HG02970 (cell line): ENCODE data around the gene NECTIN4.
"Not testable (repeated sequence)": the region's sequence is repeated elsewhere in the genome, so short reads cannot be mapped to it uniquely, and the experiment has no call there.

Experiments
- ATAC-seq: cut with Tn5 transposase; IDR thresholded peaks from one replicate; pipeline ENCODE4 v1.9.1; 2021; ENCODE audit warnings: mild to moderate bottlenecking, moderate library complexity, moderate number of reproducible peaks; ENCODE audit not compliant: unreplicated experiment, low FRiP score

The NECTIN4 gene

DNA sequence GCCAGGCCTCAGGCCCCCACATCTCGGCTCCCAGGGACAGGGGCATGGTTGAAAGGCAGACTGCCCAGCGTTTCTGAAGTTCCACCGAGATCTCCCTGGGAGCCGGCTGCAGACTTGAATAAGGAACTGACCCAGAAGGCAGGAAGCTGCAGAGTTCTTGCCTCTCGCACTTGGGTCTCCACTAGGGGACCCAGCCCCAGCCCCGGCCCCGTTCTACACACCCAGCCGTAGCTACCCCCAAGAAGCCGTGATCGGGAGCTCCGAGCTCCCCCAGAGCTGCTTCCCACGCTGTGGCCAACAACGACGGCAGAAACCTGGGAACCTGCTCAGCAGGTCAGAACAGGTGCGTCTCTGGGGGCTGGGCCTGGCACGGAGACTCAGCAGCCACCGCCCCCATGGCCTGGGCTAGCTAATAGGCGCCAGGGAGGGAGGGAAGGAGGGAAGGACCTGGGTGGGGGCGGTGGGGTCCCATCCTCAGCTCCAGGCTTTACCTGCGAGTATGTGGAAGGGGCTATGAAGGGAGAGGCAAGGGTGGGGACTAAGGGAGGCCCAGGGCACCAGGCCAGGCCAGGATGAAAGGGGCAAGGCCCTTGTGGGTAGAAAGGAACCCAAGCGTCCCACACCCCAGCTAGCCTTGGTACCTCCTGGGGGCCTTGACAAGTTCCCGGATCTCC lies at the start of gene NECTIN4:
Gene NECTIN4 (minus strand): TSS at position 308 of the 674 bp plus-strand sequence. CDS start 262 bp downstream, at position 46.
- ATAC-seq = no peak

DNA sequence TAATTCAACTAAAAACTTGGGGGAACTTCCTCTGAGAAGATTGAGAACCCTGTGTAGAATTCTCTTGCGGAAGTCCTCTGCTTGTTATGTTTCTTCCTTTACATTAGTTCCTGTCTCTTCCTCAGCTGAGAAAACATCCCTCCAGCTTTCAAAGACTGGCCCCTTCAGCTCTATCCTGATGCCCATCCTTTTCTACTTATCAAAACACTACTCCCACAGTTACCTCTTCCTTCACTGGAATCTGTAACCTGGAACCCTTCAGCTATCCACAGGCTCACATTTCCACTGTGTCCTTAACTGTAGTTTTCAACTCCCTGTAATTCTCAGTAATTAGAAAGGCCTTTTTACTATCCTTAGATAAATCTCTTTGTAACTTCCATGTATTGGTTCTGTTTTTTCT lies 49.1 kb upstream of the NECTIN4 start:
- ATAC-seq = no peak

GRCh38 chr1:161137881-161138280 lies 48.5 kb upstream of the NECTIN4 start:
- ATAC-seq = no peak

GRCh38 chr1:161133220-161133740 lies 43.9 kb upstream of the NECTIN4 start:
- no peak for ATAC-seq

GRCh38 chr1:161132410-161133219 lies 43.3 kb upstream of the NECTIN4 start, which contains the start of gene DEDD:
TSS of gene DEDD (minus strand) at chr1:161132667. CDS start at chr1:161124462, 8,205 bp downstream.
- peak; percentile 77 for ATAC-seq

DNA sequence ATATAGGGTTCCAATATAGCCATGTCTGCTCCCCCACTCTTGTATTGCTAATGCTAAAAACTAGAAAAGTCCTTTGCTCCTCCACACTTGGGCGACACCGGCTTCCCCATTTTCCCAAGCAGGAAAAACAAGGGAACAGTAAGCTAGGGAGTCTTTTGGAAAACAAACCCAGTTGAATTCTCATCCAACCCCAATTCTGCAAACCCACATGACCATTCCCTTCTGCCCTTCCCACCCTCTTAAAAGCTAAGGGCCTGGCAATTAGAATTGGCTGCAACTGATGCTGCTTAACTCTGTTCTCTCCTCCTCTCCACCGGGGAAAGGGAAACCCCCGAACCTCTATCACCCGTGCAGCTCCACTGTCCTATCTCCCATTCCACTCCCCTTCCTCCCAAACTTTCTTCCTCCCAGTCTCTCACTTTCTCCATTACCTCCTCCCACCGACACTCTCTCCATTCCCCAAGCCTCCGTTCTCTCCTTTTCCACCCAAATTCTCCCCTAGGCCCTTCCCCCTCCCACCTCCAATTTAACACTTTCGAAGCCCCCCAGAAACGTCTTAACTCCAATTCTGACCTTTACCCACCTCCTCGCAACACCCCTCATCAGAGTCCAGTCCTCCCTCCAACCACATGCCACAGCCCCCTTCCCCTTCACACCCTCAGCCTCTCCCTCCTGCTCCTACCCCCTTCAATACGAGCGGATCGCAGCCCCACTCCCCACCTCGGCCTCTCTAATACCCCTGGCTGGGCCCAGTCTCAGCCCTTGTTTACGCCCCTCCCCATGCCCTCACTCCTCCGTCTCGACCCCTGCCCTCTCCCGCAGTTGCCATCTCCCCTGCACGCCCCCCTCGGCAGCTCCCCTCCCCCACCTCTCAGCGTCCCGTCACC lies 42.4 kb upstream of the NECTIN4 start:
- no peak for ATAC-seq

DNA sequence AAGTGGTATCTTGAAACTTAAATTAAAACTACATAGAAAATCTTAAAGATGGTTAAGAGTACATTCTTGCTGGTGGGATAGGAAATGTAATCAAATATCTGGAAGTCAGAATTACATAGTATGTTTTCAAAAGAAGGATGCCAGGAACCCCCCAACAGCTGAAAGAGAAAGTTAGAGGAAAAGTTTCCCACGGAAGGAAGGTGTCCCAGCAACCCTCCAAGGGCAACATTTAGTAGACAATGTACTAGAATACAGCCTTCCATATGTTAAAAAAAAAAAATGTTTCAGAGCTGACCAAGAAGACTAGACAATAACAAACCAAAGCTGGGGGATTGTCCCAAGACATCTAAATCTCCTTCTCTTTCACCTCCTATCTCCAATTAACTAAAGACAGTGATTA lies 40.9 kb upstream of the NECTIN4 start:
- no peak for ATAC-seq

- no peak for ATAC-seq
These were observed 39.4 kb upstream of the NECTIN4 start for GRCh38 chr1:161128591-161129420.

GRCh38 chr1:161127649-161128048 lies 38.3 kb upstream of the NECTIN4 start:
- ATAC-seq = no peak

- no peak for ATAC-seq
These were observed 33.6 kb upstream of the NECTIN4 start for GRCh38 chr1:161122967-161123366.

DNA sequence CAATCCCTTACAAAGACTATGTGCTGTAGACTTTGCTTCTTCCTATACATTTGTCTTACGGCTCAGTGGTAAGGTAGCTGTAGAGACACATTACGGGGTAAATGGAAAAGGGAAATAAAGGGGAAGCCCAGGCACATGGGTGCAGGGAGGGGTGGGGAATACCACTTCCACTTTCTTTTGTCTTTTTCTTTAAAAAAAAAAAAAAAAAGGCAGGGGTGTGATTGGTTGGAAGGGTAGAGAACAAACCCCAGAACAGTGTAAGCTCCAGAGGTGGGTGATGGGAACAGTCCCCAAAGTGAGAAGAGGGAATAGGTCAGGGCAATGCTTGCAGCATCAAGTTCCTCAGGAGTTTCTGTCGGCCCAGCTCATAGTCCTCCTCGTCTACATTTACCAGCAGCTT lies 32.5 kb upstream of the NECTIN4 start:
- no peak for ATAC-seq

- no peak for ATAC-seq
These were observed 31.8 kb upstream of the NECTIN4 start for GRCh38 chr1:161121042-161121650.

DNA sequence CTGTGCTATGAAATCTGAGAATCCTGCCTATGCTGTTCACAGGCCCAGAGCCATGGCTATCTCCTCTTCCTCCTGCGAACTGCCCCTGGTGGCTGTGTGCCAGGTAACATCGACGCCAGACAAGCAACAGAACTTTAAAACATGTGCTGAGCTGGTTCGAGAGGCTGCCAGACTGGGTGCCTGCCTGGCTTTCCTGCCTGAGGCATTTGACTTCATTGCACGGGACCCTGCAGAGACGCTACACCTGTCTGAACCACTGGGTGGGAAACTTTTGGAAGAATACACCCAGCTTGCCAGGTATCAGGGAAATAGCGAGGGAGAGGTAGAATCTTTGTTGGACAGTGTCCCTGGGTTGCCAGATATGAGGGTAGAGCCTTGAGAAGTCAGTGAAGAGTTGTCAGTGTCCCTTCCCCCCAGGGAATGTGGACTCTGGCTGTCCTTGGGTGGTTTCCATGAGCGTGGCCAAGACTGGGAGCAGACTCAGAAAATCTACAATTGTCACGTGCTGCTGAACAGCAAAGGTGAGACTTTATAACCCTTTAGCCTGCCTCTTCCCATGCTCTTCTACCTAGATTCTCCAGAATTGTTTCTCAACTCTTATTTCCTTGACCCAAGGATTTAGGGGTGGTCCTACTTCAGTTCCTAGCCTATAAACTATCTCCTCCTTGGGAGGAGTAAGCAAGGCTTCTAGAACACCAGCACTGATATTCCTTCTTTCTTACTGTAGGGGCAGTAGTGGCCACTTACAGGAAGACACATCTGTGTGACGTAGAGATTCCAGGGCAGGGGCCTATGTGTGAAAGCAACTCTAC lies 29.9 kb upstream of the NECTIN4 start:
- no peak for ATAC-seq

DNA sequence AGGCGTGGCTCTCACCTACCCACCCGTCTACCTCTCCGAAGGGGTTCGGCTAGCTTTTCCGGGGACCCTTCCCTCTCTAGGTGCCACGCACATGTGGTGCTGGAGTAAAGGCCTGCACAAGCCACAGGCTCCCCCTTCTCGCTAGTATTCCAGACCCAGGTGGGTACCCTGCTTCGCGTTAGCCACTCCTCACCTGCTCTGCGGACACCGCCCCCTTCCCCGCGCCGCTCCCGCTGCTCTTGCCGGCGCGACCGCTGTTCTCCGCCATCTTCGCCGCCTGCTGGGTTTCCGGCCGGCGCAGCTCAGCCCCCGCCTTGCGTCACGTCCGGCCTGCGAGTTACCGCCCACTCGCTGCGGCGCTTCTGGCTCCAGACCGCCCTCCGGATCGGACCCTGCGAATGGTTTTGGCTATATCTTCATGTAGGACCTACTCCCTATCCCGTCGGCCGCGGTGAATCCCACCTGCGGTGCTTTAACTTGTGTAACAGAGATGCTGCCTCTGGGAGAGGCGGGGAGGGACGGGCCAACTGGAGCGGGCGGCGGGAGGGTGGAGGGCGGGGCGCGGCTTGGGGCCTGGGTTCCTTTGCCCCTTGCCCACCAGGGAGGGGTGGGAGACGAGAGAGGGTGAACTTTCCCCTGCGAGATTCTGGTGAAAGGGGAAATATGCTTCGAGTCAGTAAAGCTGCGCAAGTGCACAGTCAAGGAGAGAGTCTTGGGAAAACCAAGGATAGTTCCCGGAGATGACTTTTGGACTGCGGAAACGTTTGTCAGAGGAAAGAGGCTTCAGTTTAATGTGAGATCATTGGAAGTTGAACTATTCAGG lies 28.6 kb upstream of the NECTIN4 start, which contains the start of the genes NIT1 and PFDN2:
Gene NIT1 (plus strand): TSS at position 347 of the 823 bp plus-strand sequence. CDS start 72 bp downstream, at position 419.
Gene PFDN2 (minus strand): TSS at position 279 of the 823 bp plus-strand sequence. CDS start 11 bp downstream, at position 268.
- ATAC-seq = peak; percentile 63

- not testable (repeated sequence) for ATAC-seq
These were observed 26.6 kb upstream of the NECTIN4 start for GRCh38 chr1:161115961-161116360.

DNA sequence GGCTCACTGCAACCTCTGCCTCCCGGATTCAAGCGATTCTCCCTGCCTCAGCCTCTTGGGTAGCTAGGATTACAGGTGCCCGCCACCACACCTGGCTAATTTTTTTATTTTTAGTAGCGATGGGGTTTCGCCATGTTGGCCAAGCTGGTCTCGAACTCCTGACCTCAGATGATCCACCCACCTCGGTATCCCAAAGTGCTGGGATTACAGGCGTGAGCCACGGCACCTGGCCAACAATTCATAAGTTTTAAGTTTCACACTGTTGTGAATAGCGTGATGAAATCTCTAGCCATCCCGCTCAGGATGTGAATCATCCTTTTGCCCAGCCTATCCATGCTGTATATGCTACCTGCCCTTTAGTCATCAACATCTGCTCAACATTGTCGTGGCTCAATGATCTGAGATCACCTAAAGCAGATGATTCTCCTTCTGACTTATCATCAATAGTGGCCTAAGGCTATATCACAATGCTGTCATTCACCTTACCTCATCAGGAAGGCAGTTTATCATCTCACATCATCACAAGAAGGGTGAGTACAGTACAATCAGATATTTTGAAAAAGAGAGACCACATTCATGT lies 25.9 kb upstream of the NECTIN4 start:
- ATAC-seq = no peak

- ATAC-seq = no peak
These were observed 25.2 kb upstream of the NECTIN4 start for GRCh38 chr1:161114556-161114955.
